ENCODE measurements around the gene BSDC1.
"Not testable (repeated sequence)": the region's sequence is repeated elsewhere in the genome, so short reads cannot be mapped to it uniquely, and the experiment has no call there.

Gene BSDC1

DNA sequence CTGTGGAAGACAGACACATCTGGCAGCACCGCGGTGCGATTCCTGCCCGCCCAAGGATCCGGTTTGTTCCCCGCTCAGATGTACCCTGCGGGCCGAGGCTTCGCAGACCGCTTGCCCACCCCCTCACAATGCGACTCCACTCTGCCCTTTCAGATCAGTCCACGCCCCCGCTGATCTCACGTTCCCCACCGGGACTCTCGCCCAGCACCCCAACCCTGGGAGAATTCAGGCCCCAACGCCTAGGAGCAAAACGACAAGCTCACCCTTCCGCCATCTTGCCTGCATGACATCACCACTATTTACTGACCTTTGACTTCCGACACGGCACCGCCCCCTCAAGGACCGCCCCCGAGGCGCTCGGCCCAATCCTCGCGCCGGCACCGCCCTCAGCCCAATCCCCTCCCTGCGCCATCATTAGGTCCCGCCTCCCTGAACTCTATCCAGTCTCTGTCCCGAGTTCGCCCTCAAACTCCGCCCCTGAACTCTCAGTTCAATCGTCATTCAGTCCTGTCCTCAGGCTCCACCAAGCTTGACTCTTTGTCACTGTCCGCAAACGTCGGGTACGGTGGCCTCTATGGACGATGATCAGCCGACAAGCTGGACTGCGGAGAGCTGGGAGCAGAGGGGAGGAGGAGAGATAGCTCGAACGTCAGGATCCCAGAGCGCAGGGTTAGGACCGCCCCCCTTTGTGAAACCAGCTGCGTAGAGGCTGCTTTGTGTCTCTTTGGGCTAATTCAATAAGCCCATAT, at the start of gene BSDC1:
BSDC1 (minus strand) TSS at position 301 of the 749 bp plus-strand sequence; CDS start at position 274, 27 bp downstream.
- peak; percentile 99 for DNase-seq

- not testable (repeated sequence) for DNase-seq
Observed at GRCh38 chr1:32441467-32441866, 47.2 kb upstream of the BSDC1 start.

- not testable (repeated sequence) for DNase-seq
Observed at GRCh38 chr1:32438777-32439176, 44.5 kb upstream of the BSDC1 start.

- no peak for DNase-seq
Observed at GRCh38 chr1:32438136-32438535, 43.9 kb upstream of the BSDC1 start.

GRCh38 chr1:32431736-32432400, 37.6 kb upstream of the BSDC1 start:
- DNase-seq = no peak

DNA sequence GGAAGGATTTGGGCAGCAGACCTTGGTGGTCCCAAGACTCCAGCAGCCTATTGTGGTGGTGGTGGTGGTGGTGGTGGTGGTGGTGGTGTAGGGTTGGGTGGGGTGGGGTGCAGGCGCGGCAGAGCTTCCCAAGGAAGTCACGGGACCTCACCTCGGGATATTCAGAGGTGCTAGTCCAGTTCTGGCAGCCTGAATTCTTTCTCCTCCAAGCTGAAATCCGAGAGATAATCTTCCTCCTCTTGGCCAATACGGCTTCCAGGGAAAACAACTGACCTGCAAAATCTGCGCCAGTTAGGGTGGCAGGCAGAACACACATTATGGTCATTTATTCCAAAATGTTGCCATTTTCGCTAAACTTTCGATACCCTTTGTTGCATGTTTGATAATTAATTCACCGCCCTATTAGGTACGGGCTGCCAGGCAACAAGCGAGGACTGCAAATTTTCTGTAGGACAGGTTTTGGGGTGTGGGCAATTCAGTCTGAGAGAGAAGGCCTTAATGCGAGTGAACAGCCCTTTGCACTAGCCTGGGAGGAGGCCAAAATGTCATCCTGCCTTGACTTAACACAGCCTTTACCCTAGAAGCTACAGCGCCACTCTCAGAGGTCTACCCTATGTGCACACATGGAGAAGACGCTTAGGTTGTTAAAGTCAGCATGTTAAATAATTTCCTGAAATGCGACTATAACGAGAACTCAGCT, 33.2 kb upstream of the BSDC1 start:
- no peak for DNase-seq

DNA sequence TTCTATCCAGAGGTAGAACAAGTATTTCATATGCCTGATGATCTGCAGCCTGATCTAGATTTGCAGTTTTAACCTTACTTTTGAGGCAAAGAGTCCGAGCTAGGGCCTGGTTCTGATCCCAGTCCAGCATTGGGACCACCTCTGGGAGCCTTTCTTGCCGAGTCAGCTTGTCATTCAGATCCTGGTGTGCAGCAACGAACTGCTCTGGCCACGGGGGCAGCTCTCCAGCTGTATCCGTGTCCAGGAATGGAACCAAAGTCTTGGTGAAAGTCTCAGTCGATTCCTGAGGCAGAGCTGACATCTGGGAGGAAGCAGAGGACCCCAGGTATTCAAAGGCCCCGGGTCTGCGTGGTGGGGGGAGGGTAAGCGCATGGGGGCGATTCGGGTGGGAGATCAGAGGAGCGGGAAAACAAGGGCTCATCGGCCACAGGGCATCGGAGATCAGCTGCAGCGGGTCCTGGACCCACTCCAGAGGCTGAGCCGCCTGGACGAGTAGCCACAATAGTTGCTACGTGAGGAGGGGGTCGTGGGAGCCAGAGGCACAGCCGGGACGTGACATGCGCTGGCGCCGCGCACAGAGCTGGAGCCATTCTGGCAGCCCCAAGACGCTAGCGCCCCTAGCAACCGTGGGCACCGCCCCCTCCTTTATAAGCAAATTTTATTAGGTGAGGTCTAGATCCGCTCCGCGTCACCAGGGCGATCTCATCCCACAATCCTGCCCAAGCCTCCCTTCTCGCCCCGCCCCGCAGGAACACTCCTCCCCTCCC, 32.4 kb upstream of the BSDC1 start:
- DNase-seq = no peak

DNA sequence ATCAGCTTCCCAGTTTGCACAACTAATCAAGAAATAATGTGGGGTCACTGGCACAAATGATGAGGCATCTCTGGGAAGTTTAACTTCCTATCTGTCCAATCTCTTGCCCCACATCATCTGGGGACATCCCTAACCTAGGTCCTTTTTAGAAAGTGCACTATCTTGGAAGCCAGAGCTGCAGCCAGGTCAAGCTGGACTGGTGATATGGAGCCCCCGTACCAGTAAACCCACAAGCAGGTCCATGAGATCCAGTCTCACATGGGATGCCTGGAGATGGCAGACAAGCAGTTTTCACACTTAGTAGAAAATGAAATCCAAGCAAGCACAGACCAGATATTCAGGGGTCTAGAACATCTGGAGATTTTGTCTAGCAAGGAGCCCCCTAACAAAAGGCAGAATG, 27.5 kb upstream of the BSDC1 start:
- no peak for DNase-seq

DNA sequence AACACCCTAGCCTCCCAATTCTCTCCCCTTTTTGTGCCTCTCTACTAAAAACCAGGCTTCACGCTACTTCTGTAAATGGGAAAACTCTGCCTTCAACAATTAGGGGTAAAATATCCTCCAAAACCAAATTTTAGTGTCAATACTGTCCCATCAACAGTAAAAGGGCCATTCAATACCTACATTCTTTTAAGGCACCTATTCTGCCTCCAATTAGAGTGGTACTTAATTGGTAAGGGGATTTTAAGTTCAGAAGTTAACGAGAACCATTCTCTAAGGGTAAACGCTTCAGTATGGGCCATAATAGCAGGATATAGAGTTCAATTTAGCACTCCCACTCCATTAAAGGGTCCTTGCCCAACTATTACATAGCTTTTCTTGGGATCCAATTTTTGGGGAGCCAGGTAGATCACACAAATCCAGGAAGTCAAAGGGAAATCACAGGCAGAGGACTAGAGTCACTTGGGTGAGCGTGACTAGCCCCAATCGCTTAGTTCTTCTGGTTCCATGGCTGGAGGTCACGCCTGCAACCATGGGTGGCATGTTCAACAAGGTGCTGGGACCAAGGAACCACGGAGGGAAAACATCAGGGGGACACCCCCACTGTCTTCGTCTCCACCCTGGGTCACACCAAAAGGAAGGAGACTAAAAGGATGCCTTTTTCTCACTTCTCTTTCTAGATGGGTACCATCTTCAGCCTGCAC, 20.1 kb upstream of the BSDC1 start:
- DNase-seq = no peak

DNA sequence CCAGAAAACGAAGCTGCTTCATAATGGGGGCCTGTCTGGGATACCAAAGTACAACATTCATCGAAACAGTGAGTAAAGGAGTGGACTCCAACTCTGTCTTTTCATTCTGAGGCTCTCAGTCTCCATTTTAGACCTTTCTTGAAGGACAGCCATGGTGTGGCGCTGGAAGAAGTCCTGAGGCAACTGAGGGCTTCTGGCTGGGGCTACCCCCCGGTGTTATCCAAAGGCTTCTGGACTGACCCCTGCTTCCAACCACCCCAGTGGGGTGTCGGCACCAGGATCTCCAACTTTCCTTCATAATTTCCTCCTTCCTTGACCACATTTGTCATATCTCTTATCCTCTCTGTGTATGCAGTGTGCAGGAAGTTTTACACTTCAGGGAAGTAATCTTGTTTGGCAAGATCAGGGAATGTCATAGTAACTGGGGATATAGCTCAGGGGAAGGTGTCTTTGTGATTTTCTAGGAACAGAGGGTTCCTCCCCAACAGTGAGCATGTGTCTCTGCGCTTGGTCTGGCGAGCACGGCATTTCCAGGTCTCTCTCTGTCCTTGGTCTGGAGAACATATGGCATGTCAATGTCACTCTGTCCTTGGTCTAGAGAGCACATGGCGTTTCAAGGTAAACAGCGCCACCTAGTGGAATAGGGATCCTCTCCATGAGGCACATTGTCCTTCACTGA, 19.4 kb upstream of the BSDC1 start:
- DNase-seq = peak; percentile 80

DNA sequence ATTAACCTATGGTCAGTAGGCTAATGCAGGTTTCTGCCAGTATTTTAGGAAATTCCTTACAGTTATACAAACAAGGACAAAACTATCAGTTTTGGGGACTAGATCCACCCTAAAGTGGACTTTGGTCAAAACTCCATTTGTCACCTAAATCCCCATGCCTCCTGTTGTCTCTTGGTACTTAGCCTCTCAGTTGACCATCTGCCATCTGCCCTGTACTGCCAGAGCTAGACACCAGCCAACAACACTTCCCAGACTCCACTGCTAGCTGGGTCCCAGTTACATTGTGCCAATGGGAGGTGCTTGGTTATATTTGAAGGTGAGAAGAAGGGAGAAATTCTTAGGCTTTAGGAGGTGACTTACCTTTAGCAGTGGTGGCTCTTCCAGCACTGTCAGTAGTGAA, 17.0 kb upstream of the BSDC1 start:
- no peak for DNase-seq

DNA sequence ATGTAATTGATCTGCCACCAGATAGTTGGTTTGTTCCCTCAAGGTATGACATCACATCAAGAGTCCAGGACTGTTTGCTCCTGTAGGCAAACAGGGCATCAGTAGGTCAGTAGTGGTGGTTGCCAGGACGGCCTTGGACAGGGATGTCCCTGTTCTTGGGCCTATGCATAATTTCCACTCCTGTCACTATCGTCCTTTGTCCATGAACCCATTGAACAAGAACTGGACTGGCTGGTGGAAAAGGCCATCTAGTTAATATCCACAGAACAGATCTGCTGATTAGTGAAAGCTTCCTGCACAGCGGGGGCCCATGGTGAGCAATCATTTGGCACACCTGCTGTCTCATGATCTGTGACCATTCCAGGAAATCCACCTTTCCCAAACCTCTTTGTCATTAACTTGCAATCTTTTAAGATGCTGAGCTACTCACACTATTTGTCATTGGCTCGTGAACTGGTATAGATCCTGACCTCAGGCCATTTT, 12.4 kb upstream of the BSDC1 start:
- no peak for DNase-seq

- no peak for DNase-seq
Observed at GRCh38 chr1:32405672-32406467, 11.6 kb upstream of the BSDC1 start.

GRCh38 chr1:32404946-32405345, 10.7 kb upstream of the BSDC1 start:
- no peak for DNase-seq

GRCh38 chr1:32400876-32401631, 6.8 kb upstream of the BSDC1 start:
- peak; percentile 73 for DNase-seq

GRCh38 chr1:32399843-32400242, 5.6 kb upstream of the BSDC1 start:
- DNase-seq = no peak

GRCh38 chr1:32398401-32398800, 4.2 kb upstream of the BSDC1 start:
- DNase-seq = no peak

- not testable (repeated sequence) for DNase-seq
Observed at GRCh38 chr1:32396524-32396923, 2.3 kb upstream of the BSDC1 start.

DNA sequence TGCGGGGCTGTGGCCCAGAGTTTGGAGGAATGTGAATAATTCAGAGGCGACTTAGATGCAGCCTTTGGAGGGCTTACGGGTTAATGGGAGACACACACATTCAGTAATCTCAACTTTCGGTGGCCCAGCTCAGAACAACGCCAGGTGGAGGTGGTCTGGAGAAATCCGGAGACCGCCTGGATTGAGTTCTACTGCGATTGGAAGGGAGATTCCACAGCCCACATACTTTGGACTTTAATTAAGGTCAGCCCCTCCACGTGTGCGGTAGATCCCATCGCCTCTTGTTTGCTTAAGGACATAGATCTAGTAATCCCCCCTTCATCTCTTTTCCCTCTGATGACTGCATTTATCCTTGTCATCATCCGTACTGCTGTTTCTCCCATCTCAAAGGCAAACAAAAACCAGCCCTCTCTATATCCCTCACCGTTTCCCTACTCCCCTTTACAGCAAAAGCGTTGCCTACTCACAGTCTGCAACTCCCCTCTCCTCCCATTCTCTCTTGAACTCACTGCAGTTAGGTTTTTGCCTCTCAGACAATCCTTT, 720 bp upstream of the BSDC1 start:
- no peak for DNase-seq

GRCh38 chr1:32393832-32394140, 455 bp downstream of the BSDC1 start:
- DNase-seq = peak; percentile 55

Data from stimulated activated CD4-positive, alpha-beta T cell treated with anti-CD3 and anti-CD28 coated beads, Interleukin-15, amount 100 ng/mL, for 24 hours (primary cell).